ENCODE results near the gene GARS1. TPM values are rescaled to one million over a fixed set of nuclear protein-coding genes. Genes with fewer than 3 reads are reported as not detected.

GARS1 gene
- total and polyA plus RNA-seq, 9 of the 15 experiments (the other 6 are each of a cell fraction or from before 2014, with no cell fraction given): 142 to 769 (median 272) TPM

- TF ChIP-seq ATF1 (CRISPR knock-in tag; IDR thresholded peaks at IDR 0.05): no peak
- peak; percentile 35; the same call in 1 of the 2 replicates for TF ChIP-seq ATF1 (tag; IDR thresholded peaks at IDR 0.05)
- TF ChIP-seq MTA1 (IDR thresholded peaks at IDR 0.05; ENCODE audit: borderline replicate concordance): no peak
- TF ChIP-seq PTTG1 (tag; IDR thresholded peaks at IDR 0.05; ENCODE audit: low read depth): peak; percentile 65
- TF ChIP-seq SRSF9 (IDR thresholded peaks at IDR 0.05; ENCODE audit: borderline replicate concordance, low read depth, low read length): no peak
- TF ChIP-seq MYBL2 (IDR thresholded peaks at IDR 0.05; ENCODE audit: low read depth): no peak
- no peak for TF ChIP-seq MYBL2 (CRISPR knock-in tag; IDR thresholded peaks at IDR 0.05; ENCODE audit: borderline replicate concordance)
- no peak for TF ChIP-seq ZNF445 (CRISPR knock-in tag; IDR thresholded peaks at IDR 0.05; ENCODE audit: low read depth)
- no peak for TF ChIP-seq ZBTB43 (CRISPR knock-in tag; IDR thresholded peaks at IDR 0.05)
- peak; percentile 83 for TF ChIP-seq FOXK1 (CRISPR knock-in tag; IDR thresholded peaks at IDR 0.05; ENCODE audit: borderline replicate concordance)
- no peak for TF ChIP-seq CREB1 (IDR thresholded peaks at IDR 0.05)
- TF ChIP-seq CREB1 (CRISPR knock-in tag; IDR thresholded peaks at IDR 0.05): peak; percentile 33; the same call in 1 of the 2 replicates
- TF ChIP-seq SIN3A (IDR thresholded peaks at IDR 0.05; ENCODE audit: borderline replicate concordance in 2 of 2, control insufficient read depth in 1 of 2, low read depth in 2 of 2, low read length in 2 of 2): peak; percentile 85 to 98; a peak in 3 of 4 replicates
- no peak for TF ChIP-seq ELK3 (CRISPR knock-in tag; IDR thresholded peaks at IDR 0.05)
- no peak for TF ChIP-seq MTF1 (CRISPR knock-in tag; IDR thresholded peaks at IDR 0.05; ENCODE audit: borderline replicate concordance)
- TF ChIP-seq SP2 (IDR thresholded peaks at IDR 0.05; ENCODE audit: extremely low read depth, low read depth, low read length, poor library complexity, severe bottlenecking): no peak
- peak; percentile 93 for TF ChIP-seq HDAC2 (IDR thresholded peaks at IDR 0.05)
- TF ChIP-seq ARID3B (CRISPR knock-in tag; IDR thresholded peaks at IDR 0.05; ENCODE audit: borderline replicate concordance): no peak
- no peak for TF ChIP-seq NUFIP1 (IDR thresholded peaks at IDR 0.05; ENCODE audit: partially characterized antibody)
- TF ChIP-seq ZNF609 (CRISPR knock-in tag; IDR thresholded peaks at IDR 0.05; ENCODE audit: borderline replicate concordance): 0 out of 2 replicates have a peak, but pooled peaks have one; percentile 72
Measured at GRCh38 chr7:30671793-30672465, 77.3 kb downstream of the GARS1 start (continued).
